K562 (cell line): Measurements from ENCODE around the gene ATP13A1. TPM values are rescaled to one million over a fixed set of nuclear protein-coding genes. Genes with fewer than 3 reads are reported as not detected.

Experiments used
- BRD9 ChIP-seq: fragments of 450-650 bp; IDR thresholded peaks from 2 replicates; pipeline ENCODE4 v1.6.1; 2018; ENCODE audit warnings: low read depth; ENCODE audit not compliant: partially characterized antibody
- DDX20 ChIP-seq: fragments of 450-650 bp; IDR thresholded peaks from 2 replicates; pipeline ENCODE4 v1.6.1; 2016; ENCODE audit warnings: missing genetic modification characterization, low read depth, mild to moderate bottlenecking, missing compliant biosample characterization, moderate library complexity
- EWSR1 ChIP-seq: fragments of 450-650 bp; IDR thresholded peaks from 2 replicates; pipeline ENCODE4 v1.6.1; 2018; ENCODE audit warnings: borderline replicate concordance, mild to moderate bottlenecking, low read depth, moderate library complexity; ENCODE audit not compliant: partially characterized antibody
- GABPB1 ChIP-seq: sonication (generic); formaldehyde crosslinking; IDR thresholded peaks from 2 replicates; pipeline ENCODE4 v1.8.0; 2022; ENCODE audit warnings: mild to moderate bottlenecking, missing genetic modification reagents
- HNRNPLL ChIP-seq: fragments of 200-400 bp; formaldehyde crosslinking; IDR thresholded peaks from 2 replicates; pipeline ENCODE4 v1.6.1; 2017; ENCODE audit warnings: low read length, low read depth, mild to moderate bottlenecking; ENCODE audit not compliant: poor library complexity, severe bottlenecking
- IRF2 ChIP-seq: sonication (generic); formaldehyde crosslinking; IDR thresholded peaks from 2 replicates; pipeline ENCODE4 v1.8.1; 2022; ENCODE audit warnings: mild to moderate bottlenecking, missing genetic modification reagents
- LEF1 ChIP-seq: fragments of 450-650 bp; IDR thresholded peaks from 2 replicates; pipeline ENCODE4 v1.6.1; 2016; ENCODE audit warnings: mild to moderate bottlenecking
- MYC ChIP-seq, 2 experiments: fragments of 250-450 bp in 1 of 2; sonication (Bioruptor Pico) in 1 of 2; IDR thresholded peaks; 2 replicates each; pipeline versions ENCODE4 v1.5.1 to v1.6.1; 2012 to 2021; ENCODE audit warnings: low read depth in 2 of 2, borderline replicate concordance in 1 of 2, improper control_type of control experiment in 1 of 2, low read length in 1 of 2, mild to moderate bottlenecking in 1 of 2, moderate library complexity in 1 of 2
- SMAD2 ChIP-seq: fragments of 150-350 bp; IDR thresholded peaks from 2 replicates; pipeline ENCODE4 v1.6.1; 2014; ENCODE audit warnings: low read depth, mild to moderate bottlenecking, low read length
- SPI1 ChIP-seq: IDR thresholded peaks from 2 replicates; pipeline ENCODE4 v1.6.1; 2011; ENCODE audit warnings: low read depth, low read length, control low read depth, borderline replicate concordance
- SUPT5H ChIP-seq: fragments of 450-650 bp; IDR thresholded peaks from 2 replicates; pipeline ENCODE4 v1.6.1; 2016
- TEAD1 ChIP-seq, 2 experiments: fragments of 450-650 bp in 1 of 2; sonication (generic) in 1 of 2; formaldehyde crosslinking; IDR thresholded peaks; 2 replicates each; pipeline versions ENCODE4 v1.4.0 to v1.8.0; 2020 to 2022; ENCODE audit warnings: mild to moderate bottlenecking in 2 of 2, missing genetic modification reagents in 1 of 2
- XRCC5 ChIP-seq: fragments of 200-400 bp; formaldehyde crosslinking; IDR thresholded peaks from 2 replicates; pipeline ENCODE4 v1.6.1; 2017; ENCODE audit warnings: low read depth, mild to moderate bottlenecking, low read length
- YY1 ChIP-seq, 3 experiments: IDR thresholded peaks; 2 replicates each; pipeline ENCODE4 v1.6.1; 2011; ENCODE audit warnings: low read length in 2 of 3, mild to moderate bottlenecking in 2 of 3, moderate library complexity in 2 of 3, borderline replicate concordance in 1 of 3, control low read depth in 1 of 3, low read depth in 1 of 3; ENCODE audit not compliant: insufficient read depth in 3 of 3, insufficient replicate concordance in 2 of 3, control insufficient read depth in 1 of 3, insufficient read length in 1 of 3; ENCODE audit errors: extremely low read depth in 1 of 3
- ZEB2 ChIP-seq: fragments of 450-650 bp; IDR thresholded peaks from 2 replicates; pipeline ENCODE4 v1.6.1; 2016
- ZKSCAN1 ChIP-seq: fragments of 150-350 bp; IDR thresholded peaks from 2 replicates; pipeline ENCODE4 v1.6.1; 2016; ENCODE audit warnings: low read depth, low read length
- ZNF444 ChIP-seq: fragments of 250-450 bp; sonication (Bioruptor Pico); IDR thresholded peaks from 2 replicates; pipeline ENCODE4 v1.4.0; 2020; ENCODE audit warnings: mild to moderate bottlenecking, moderate library complexity
- polyA plus RNA-seq, 8 experiments: library from polyadenylated mRNA; depleted of rRNA in 4 of 8; stranded (reverse) in 5 of 8; unstranded in 3 of 8; fragments of >200 nt; fragmentation: Nextera tagmentation in 2 of 8; fragmentation: Illumina TruSeq in 1 of 8; extraction: Ambion mirVana in 2 of 8; extraction: Trizol in 1 of 8; gene quantifications; 2 replicates each; pipeline versions ENCODE4 v1.2.1 to v1.2.3, GENCODE V29; 2011 to 2014; ENCODE audit warnings: inconsistent platforms in 1 of 8, missing spikeins in 1 of 8
- total RNA-seq, 7 experiments: library from RNA; depleted of rRNA in 6 of 7; stranded (reverse); fragments of >200 nt in 6 of 7; fragmentation: Illumina TruSeq in 2 of 7; extraction: Trizol in 2 of 7; gene quantifications; 2 replicates each; pipeline versions ENCODE4 v1.2.1 to v1.2.3, GENCODE V29; 2011 to 2021; ENCODE audit warnings: low replicate concordance in 1 of 7
- TF ChIP-seq, protein P1 (sequence below): fragments of 450-650 bp; formaldehyde crosslinking; IDR thresholded peaks from 2 replicates; pipeline ENCODE4 v1.4.0; 2022; ENCODE audit warnings: missing genetic modification characterization
- TF ChIP-seq, protein P2 (sequence below): fragments of 200-800 bp; sonication (Bioruptor generic); IDR thresholded peaks from 2 replicates; pipeline ENCODE4 v1.6.1; 2017; ENCODE audit warnings: missing genetic modification characterization, missing compliant biosample characterization
- TF ChIP-seq, protein P3 (sequence below): fragments of 450-650 bp; IDR thresholded peaks from 2 replicates; pipeline ENCODE4 v1.7.1; 2018; ENCODE audit warnings: mild to moderate bottlenecking, low read depth; ENCODE audit not compliant: partially characterized antibody

ATP13A1 gene
- total and polyA plus RNA-seq, 9 of the 15 experiments (the other 6 are each of a cell fraction or from before 2014, with no cell fraction given), result 0.90 to 83.8 (median 23.1) TPM

DNA sequence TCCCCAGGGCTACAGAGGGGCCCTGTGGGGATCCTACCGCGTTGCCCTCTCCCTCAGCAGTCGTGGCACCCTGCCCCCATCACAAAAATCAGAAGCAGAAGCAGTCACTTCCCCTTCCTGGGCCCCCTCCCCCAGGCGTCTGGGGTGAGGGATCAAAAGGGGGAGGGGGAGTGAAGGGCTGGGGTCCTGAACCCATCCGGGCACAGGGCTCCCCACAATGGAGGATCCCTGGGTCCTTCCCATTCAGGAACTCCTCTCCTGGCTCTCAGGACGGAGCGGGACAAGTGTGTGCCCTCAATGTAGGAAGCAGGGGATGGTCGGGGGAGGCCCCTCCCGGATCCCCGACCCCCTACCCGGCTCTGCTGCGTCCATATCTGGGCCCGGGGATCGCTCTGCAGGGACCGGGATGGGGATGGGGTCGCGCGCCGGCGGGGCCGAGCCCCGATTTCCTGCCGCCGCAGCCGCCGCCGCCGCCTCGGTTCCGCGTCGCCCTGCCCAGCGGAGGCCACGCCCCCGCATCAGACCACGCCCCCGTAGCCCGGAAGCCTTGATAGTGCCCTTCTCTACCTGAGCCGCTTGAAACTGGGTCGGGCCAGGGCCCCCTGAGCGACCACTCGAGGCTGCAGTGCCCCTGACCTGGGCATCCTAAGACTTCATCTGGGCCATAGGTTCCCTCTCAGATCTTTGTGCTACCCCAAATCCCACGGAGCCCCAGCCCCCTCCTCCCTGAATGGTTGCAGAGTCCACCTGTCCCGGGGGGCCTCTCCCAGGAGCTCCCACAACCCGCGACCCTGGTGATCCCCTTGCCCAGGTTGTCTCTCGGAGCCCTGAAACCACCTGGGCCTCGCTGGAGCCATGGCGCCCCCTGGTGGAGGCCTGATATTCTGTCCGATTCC lies 20.1 kb downstream of the ATP13A1 start, which contains the start of gene GMIP (continued):
- TF ChIP-seq XRCC5 (peak; percentile 69; the same call in 1 of the 2 replicates), ZKSCAN1 (no peak), BRD9 (peak; percentile 83), ZNF444 (CRISPR knock-in tag) (peak; percentile 94), SPI1 (peak; percentile 95), DDX20 (no peak), SUPT5H (peak; percentile 46; the same call in 1 of the 2 replicates), GABPB1 (CRISPR knock-in tag) (peak; percentile 2; the same call in 1 of the 2 replicates), IRF2 (CRISPR knock-in tag) (no peak), HNRNPLL (peak; percentile 19), SMAD2 (no peak), MYC (IDR thresholded peaks at IDR 0.05; ENCODE audit: low read depth, low read length) (no peak; the same call in 1 of the 2 replicates), MYC (CRISPR knock-in tag; IDR thresholded peaks at IDR 0.05; ENCODE audit: borderline replicate concordance, low read depth) (no peak), TEAD1 (CRISPR knock-in tag; IDR thresholded peaks at IDR 0.05) (peak in 1 of 2 experiments; percentile 41; a peak in 1 of 4 replicates), YY1 (IDR thresholded peaks at IDR 0.05; ENCODE audit: borderline replicate concordance in 1 of 3, control insufficient read depth in 1 of 3, extremely low read depth in 1 of 3, insufficient read depth in 3 of 3, insufficient read length in 1 of 3, insufficient replicate concordance in 2 of 3, low read depth in 1 of 3, low read length in 2 of 3) (peak in 2 of 3 experiments; percentile 3 to 16), LEF1 (0 out of 2 replicates have a peak, but pooled peaks have one; percentile 63), ZEB2 (peak; percentile 85), EWSR1 (no peak)
- TF ChIP-seq, protein P1, sequence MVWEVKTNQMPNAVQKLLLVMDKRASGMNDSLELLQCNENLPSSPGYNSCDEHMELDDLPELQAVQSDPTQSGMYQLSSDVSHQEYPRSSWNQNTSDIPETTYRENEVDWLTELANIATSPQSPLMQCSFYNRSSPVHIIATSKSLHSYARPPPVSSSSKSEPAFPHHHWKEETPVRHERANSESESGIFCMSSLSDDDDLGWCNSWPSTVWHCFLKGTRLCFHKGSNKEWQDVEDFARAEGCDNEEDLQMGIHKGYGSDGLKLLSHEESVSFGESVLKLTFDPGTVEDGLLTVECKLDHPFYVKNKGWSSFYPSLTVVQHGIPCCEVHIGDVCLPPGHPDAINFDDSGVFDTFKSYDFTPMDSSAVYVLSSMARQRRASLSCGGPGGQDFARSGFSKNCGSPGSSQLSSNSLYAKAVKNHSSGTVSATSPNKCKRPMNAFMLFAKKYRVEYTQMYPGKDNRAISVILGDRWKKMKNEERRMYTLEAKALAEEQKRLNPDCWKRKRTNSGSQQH (CRISPR knock-in tag), result 0 out of 2 replicates have a peak, but pooled peaks have one; percentile 13
- TF ChIP-seq, protein P2, sequence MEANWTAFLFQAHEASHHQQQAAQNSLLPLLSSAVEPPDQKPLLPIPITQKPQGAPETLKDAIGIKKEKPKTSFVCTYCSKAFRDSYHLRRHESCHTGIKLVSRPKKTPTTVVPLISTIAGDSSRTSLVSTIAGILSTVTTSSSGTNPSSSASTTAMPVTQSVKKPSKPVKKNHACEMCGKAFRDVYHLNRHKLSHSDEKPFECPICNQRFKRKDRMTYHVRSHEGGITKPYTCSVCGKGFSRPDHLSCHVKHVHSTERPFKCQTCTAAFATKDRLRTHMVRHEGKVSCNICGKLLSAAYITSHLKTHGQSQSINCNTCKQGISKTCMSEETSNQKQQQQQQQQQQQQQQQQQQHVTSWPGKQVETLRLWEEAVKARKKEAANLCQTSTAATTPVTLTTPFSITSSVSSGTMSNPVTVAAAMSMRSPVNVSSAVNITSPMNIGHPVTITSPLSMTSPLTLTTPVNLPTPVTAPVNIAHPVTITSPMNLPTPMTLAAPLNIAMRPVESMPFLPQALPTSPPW, result peak; percentile 63; the same call in 1 of the 2 replicates
- TF ChIP-seq, protein P3, sequence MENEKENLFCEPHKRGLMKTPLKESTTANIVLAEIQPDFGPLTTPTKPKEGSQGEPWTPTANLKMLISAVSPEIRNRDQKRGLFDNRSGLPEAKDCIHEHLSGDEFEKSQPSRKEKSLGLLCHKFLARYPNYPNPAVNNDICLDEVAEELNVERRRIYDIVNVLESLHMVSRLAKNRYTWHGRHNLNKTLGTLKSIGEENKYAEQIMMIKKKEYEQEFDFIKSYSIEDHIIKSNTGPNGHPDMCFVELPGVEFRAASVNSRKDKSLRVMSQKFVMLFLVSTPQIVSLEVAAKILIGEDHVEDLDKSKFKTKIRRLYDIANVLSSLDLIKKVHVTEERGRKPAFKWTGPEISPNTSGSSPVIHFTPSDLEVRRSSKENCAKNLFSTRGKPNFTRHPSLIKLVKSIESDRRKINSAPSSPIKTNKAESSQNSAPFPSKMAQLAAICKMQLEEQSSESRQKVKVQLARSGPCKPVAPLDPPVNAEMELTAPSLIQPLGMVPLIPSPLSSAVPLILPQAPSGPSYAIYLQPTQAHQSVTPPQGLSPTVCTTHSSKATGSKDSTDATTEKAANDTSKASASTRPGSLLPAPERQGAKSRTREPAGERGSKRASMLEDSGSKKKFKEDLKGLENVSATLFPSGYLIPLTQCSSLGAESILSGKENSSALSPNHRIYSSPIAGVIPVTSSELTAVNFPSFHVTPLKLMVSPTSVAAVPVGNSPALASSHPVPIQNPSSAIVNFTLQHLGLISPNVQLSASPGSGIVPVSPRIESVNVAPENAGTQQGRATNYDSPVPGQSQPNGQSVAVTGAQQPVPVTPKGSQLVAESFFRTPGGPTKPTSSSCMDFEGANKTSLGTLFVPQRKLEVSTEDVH, result no peak
